Activated CD4-positive, alpha-beta memory T cell treated with anti-CD3 and anti-CD28 coated beads for 36 hours (primary cell): ENCODE measurements around the gene HSD17B3. TPM values are rescaled to one million over a fixed set of nuclear protein-coding genes. Genes with fewer than 3 reads are reported as not detected.

Experiments used
- CTCF ChIA-PET: fragments of 350-600 bp; sonication (Branson Sonifier 250); formaldehyde crosslinking; loops from one replicate; lab custom pipeline; 2021; ENCODE audit warnings: antibody characterized with exemption, inconsistent platforms; lab: Charles Lee
- POLR2A ChIA-PET: fragments of 350-600 bp; sonication (Branson Sonifier 250); formaldehyde crosslinking; loops from one replicate; lab custom pipeline; 2021; ENCODE audit warnings: antibody characterized with exemption; lab: Charles Lee
- DNase-seq: peaks from one replicate; pipeline ENCODE4 v3.0.0-alpha.2; 2020
- H3K27ac Mint-ChIP-seq: one replicate; pipeline ENCODE4 v1.8.0; 2021; ENCODE audit warnings: mixed read lengths
- H3K27me3 Mint-ChIP-seq: one replicate; pipeline ENCODE4 v1.8.0; 2021; ENCODE audit warnings: mixed read lengths
- H3K36me3 Mint-ChIP-seq: one replicate; pipeline ENCODE4 v1.8.0; 2021; ENCODE audit warnings: mixed read lengths
- H3K4me1 Mint-ChIP-seq: one replicate; pipeline ENCODE4 v1.8.0; 2021; ENCODE audit warnings: low read depth, mixed read lengths
- H3K4me3 Mint-ChIP-seq: one replicate; pipeline ENCODE4 v1.8.0; 2021; ENCODE audit warnings: mild to moderate bottlenecking, mixed read lengths
- H3K9me3 Mint-ChIP-seq: one replicate; pipeline ENCODE4 v1.8.0; 2021; ENCODE audit warnings: mixed read lengths
- intact Hi-C: fragments of 100-400 bp; cut with micrococcal nuclease; formaldehyde crosslinking; loops from one replicate; pipeline ENCODE4 v1.15.1; 2023
- total RNA-seq, 2 experiments: library from RNA; stranded (reverse); gene quantifications; one replicate each; pipeline ENCODE4 v1.2.3, GENCODE V29; 2021

The HSD17B3 gene
- total RNA-seq, 2 experiments from 2014 or later, result not detected

- intact Hi-C loops, result no loop called here
- no peak overlapping the region for H3K4me3 Mint-ChIP-seq
- H3K36me3 Mint-ChIP-seq, result peaks cover 2% of the 10 kb centered on the region
- CTCF ChIA-PET, result interaction anchor here (1.0 to 1.4 kb wide), 2 partner anchors 22 to 91 kb away, joined by 3 read pairs; no protein-coding TSS in a partner anchor
- H3K9me3 Mint-ChIP-seq, result peaks cover 9% of the 10 kb centered on the region
- H3K27ac Mint-ChIP-seq, result no peak overlapping the region
- H3K27me3 Mint-ChIP-seq, result peaks cover 45% of the 10 kb centered on the region
- POLR2A ChIA-PET, result no interaction called here
- no peak for DNase-seq
- H3K4me1 Mint-ChIP-seq, result peaks cover 16% of the 10 kb centered on the region
Measured at GRCh38 chr9:96222132-96222531, 79.8 kb downstream of the HSD17B3 start.

DNA sequence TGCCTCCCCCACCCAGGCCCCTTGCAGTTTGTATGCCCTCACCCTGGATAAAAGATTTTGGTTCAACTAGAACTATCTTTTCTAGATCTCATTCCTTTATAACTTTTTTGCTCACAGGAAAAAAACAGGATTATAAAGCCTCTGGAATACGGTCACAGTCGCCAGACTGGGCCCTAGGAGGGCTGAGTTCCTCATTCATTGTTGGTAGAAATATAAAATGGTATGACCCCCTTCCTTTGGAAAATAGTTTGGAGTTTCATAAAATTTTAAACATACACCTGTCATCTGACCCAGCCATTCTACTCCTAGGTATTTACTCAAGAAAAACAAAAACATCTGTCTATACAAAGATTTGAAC is 82.1 kb downstream of the HSD17B3 start:
- peaks cover 55% of the 10 kb centered on the region for H3K27me3 Mint-ChIP-seq
- intact Hi-C loops, result loop anchor here (5.0 to 10.0 kb wide), 3 partner anchors 97 to 495 kb away; no protein-coding TSS in a partner anchor
- no peak overlapping the region for H3K4me3 Mint-ChIP-seq

DNA sequence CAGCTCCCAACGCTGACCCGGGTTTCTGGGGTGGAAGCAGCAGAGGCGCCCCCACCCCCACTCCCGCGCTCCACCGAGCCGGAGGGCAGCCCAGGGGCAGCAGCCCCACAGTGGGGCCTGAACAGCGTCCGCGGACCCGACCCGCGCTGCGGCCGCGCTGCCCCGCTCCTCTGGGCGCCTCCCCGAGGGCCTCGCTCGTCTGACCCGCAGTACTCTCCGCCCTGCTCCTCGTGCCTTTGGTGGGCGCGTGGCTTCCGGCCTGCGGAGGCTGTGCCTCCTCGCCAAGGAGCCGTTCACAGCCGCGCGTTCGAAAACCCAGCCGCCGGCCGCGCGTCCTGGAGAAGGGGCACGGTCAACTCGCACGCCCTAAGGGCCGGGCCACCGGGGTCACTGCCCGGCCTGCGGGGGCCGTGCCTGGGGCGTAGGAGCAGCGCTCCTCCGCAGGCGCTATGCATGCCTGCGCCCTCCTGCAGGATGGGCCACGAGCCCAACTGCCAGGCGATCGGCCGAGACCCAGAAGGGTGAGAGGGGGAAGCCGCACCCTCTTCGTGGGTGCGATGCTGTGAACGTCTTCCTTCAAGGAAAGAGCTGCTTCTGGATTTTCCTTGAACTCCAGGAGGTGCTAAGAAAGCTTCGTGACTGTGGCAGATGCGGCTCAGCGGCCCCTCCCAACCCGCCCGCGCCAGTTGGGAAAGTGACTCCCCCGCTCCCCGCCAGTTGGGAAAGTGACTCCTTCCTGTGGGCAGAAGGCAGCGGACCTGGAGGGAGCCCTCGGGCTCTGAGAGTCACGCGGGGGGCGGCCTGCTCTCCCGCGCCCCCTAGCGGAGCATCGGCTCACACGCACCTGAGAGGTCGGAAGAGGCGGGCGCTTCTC is 82.7 kb downstream of the HSD17B3 start:
- POLR2A ChIA-PET, result no interaction called here
- H3K36me3 Mint-ChIP-seq, result peaks cover under 1% of the 10 kb centered on the region
- H3K27me3 Mint-ChIP-seq, result peaks cover 53% of the 10 kb centered on the region
- no peak overlapping the region for H3K4me3 Mint-ChIP-seq
- no peak overlapping the region for H3K27ac Mint-ChIP-seq
- peaks cover 6% of the 10 kb centered on the region for H3K9me3 Mint-ChIP-seq
- DNase-seq, result peak; percentile 50
- intact Hi-C loops, result loop anchor here (5.0 to 10.0 kb wide), 3 partner anchors 98 to 494 kb away; no protein-coding TSS in a partner anchor
- peaks cover 16% of the 10 kb centered on the region for H3K4me1 Mint-ChIP-seq
- CTCF ChIA-PET, result interaction anchor here (0.6 to 3.2 kb wide), 8 partner anchors 10 to 297 kb away, joined by 3 to 18 read pairs (median 4); no protein-coding TSS in a partner anchor

More for the DNA sequence above, 82.1 kb downstream of the HSD17B3 start:
- Mint-ChIP-seq H3K36me3 (peaks cover 2% of the 10 kb centered on the region), H3K27ac (no peak overlapping the region), H3K9me3 (peaks cover 9% of the 10 kb centered on the region), H3K4me1 (peaks cover 16% of the 10 kb centered on the region)
- CTCF ChIA-PET, result interaction anchor here (1.4 to 3.2 kb wide), 3 partner anchors 11 to 98 kb away, joined by 4 to 18 read pairs (median 5); no protein-coding TSS in a partner anchor
- POLR2A ChIA-PET, result no interaction called here
- DNase-seq, result no peak

DNA sequence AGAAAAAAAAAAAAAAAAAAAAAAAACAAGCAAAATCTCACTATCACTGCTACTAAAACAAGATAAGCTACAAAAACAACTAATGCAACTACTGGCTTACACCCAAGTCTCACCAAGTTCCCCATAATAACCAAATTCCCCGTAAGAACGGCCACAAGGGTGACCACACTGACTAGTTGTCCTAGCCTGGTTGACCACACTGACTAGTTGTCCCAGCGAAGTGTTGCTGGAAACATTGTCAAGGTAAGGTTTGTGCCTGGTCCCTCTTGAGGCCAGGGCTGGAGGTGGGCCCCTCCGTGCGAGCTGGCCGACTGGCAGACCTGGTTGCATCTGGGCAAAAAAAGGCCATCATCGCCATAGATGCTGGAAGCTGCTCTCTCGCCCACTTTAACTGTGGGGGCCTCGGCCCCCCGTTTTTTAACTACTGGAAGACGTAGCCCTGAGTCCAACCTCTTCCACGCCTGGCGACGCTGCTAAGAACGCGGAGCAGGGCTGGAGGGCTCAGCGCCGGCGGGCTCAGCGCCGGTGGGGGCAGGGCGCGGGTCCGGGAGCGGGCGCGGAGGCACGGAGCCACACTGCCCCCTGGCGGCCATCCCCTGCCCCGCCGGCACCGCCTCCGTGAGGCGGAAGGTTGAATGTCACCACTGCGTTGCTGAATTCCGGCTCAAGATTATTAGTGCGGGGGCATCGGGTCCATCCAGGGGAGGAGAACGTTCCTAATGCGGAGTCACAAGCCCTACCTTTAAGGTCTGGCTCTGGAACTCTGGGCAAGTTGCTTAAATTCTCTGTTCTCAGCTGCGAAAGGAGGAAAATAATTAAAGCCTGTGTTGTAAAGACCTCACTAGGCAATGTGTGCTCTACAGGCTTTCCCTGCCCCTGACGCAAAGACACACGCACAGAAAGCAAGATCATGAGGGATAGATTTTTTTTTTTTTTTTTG is 84.0 kb downstream of the HSD17B3 start:
- Mint-ChIP-seq H3K27me3 (peaks cover 52% of the 10 kb centered on the region), H3K9me3 (no peaks in the 10 kb centered on the region), H3K27ac (no peak overlapping the region), H3K4me3 (peak overlapping the region; percentile 48), H3K4me1 (peaks cover 16% of the 10 kb centered on the region), H3K36me3 (no peaks in the 10 kb centered on the region)
- ChIA-PET POLR2A (interaction anchor here (1.0 kb wide), 1 partner anchor 342 kb away, joined by 3 read pairs; the partner anchor contains the start of gene ERCC6L2), CTCF (interaction anchor here (0.6 to 3.2 kb wide), 25 partner anchors 9 to 1537 kb away, joined by 3 to 18 read pairs (median 3); no protein-coding TSS in a partner anchor)
- intact Hi-C loops, result loop anchor here (5.0 to 10.0 kb wide), 3 partner anchors 99 to 493 kb away; no protein-coding TSS in a partner anchor
- peak; percentile 77 for DNase-seq

DNA sequence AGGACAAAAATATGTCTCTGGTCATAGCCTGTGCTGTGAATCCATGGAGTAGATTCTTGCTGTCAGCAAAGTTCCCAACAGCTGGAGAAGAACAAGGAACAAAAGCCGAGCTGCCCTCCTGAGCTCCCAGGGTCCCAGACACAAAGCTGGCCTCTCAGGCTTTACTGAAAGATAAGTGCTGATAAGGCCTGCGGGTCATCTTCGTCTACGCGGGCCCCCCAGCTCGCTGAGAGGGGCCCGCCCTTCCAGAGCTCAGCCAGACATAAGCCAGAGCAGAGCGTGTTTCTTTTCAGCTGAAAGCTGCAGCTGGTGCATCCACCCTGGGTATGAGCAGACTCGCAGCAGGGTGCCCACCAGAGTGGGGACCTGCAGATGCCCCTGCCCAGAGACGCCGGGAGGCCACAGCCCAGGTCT is 84.7 kb downstream of the HSD17B3 start:
- H3K4me3 Mint-ChIP-seq, result no peak overlapping the region

DNA sequence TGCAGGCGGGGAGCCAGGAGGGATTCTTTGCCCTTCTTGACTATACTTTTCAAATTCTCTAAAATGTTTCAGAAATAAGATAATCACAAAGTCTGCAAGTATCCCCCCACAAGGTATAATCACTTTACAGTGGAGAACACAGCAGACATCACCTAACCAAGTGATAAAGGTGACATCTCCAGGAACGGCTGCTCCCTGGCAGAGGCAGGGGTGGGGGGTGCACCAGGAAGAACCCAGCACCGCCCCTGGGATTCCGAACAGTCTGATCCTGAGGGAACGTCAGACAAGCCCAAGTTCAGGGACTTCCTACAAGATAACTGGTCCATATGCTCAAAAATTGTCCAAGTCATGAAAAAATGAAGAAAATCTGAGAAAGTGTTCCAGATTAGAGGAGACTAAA is 85.4 kb downstream of the HSD17B3 start:
- Mint-ChIP-seq H3K4me1 (peaks cover 16% of the 10 kb centered on the region), H3K36me3 (no peaks in the 10 kb centered on the region), H3K27ac (no peak overlapping the region), H3K4me3 (no peak overlapping the region), H3K9me3 (no peaks in the 10 kb centered on the region), H3K27me3 (peaks cover 45% of the 10 kb centered on the region)
- intact Hi-C loops, result loop anchor here (5.0 to 10.0 kb wide), 3 partner anchors 101 to 492 kb away; no protein-coding TSS in a partner anchor
- CTCF ChIA-PET, result interaction anchor here (3.2 kb wide), 1 partner anchor 8 kb away, joined by 18 read pairs; no protein-coding TSS in a partner anchor
- POLR2A ChIA-PET, result no interaction called here
- DNase-seq, result no peak

More for the DNA sequence above, 84.7 kb downstream of the HSD17B3 start:
- Mint-ChIP-seq H3K4me1 (peaks cover 16% of the 10 kb centered on the region), H3K27me3 (peaks cover 51% of the 10 kb centered on the region), H3K27ac (no peak overlapping the region), H3K9me3 (no peaks in the 10 kb centered on the region), H3K36me3 (no peaks in the 10 kb centered on the region)
- intact Hi-C loops, result loop anchor here (5.0 to 10.0 kb wide), 3 partner anchors 100 to 492 kb away; no protein-coding TSS in a partner anchor
- CTCF ChIA-PET, result interaction anchor here (0.6 to 3.2 kb wide), 18 partner anchors 8 to 1536 kb away, joined by 3 to 18 read pairs (median 3); no protein-coding TSS in a partner anchor
- DNase-seq, result no peak
- POLR2A ChIA-PET, result interaction anchor here (1.0 kb wide), 1 partner anchor 342 kb away, joined by 3 read pairs; the partner anchor contains the start of gene ERCC6L2

DNA sequence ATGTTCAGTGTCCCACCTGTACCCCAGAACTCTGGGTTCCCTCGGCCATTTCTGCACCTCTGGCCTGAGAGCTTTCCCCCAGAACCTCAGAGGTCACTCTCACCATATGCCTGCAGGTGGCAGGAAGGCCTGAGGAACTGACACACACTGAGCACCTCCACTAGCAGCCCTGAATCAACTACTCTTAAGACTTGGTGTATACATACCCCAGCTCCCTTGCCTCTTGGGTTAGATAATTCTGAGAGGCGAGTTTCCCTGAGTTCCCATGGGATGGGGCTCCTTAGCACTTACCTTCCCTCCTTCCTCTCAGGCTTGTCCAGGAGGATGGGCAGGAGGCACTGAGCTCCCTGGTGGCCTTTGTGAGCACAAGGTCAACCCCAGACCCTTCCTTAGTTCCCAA is 86.1 kb downstream of the HSD17B3 start:
- Mint-ChIP-seq H3K36me3 (no peaks in the 10 kb centered on the region), H3K9me3 (no peaks in the 10 kb centered on the region), H3K27me3 (peaks cover 46% of the 10 kb centered on the region), H3K27ac (no peak overlapping the region), H3K4me3 (no peak overlapping the region), H3K4me1 (peaks cover 16% of the 10 kb centered on the region)
- DNase-seq, result no peak
- intact Hi-C loops, result loop anchor here (5.0 to 10.0 kb wide), 3 partner anchors 101 to 491 kb away; no protein-coding TSS in a partner anchor
- POLR2A ChIA-PET, result no interaction called here
- CTCF ChIA-PET, result interaction anchor here (0.7 to 1.1 kb wide), 2 partner anchors 291 to 489 kb away, joined by 3 to 4 read pairs; no protein-coding TSS in a partner anchor

- peaks cover 42% of the 10 kb centered on the region for H3K27me3 Mint-ChIP-seq
- H3K36me3 Mint-ChIP-seq, result no peaks in the 10 kb centered on the region
- ChIA-PET CTCF (no interaction called here), POLR2A (no interaction called here)
- no peak overlapping the region for H3K27ac Mint-ChIP-seq
- intact Hi-C loops, result loop anchor here (5.0 to 10.0 kb wide), 3 partner anchors 103 to 490 kb away; no protein-coding TSS in a partner anchor
- no peaks in the 10 kb centered on the region for H3K9me3 Mint-ChIP-seq
- H3K4me1 Mint-ChIP-seq, result peaks cover 16% of the 10 kb centered on the region
- DNase-seq, result no peak
- H3K4me3 Mint-ChIP-seq, result no peak overlapping the region
Measured at GRCh38 chr9:96214635-96215034, 87.3 kb downstream of the HSD17B3 start.

DNA sequence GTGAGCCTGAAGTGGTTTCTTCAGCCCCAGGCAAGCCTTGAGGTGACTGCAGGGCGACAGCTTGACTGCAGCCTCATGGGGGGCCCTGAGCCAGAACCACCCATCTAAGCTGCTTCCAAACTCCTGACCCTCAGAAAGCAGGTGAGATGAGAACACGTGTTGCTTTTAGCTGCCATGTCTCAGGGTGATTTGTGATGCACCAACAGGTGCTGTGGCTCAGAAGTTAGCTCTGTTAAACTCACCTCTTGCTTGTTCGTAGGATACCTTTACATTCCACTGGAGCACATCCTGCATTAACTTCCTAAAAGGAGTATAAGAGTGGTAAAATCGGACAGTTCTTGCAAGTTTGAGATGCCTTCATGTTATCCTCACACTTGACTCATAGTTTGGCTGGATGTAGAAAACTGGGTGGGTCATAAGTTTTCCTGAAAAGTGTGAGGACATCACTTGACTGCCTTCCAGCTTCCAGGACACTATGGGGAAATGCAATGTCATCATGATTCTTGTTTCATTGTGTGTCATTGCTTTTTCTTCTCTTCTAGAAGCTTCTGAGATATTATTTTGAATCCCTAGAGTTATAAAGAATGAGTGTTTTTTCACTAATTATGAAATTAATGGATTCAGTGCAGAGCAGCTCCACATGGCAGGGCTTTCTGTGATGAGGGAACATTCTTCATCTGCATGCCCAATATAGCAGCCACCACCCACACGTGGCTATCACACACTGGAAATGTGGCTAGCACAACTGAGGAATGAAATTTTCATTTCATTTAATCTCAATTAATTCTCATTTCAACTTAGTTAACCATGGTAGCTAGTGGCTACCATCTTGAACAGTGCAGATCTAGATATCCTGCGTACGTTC is 92.3 kb downstream of the HSD17B3 start:
- Mint-ChIP-seq H3K27ac (no peak overlapping the region), H3K4me1 (no peaks in the 10 kb centered on the region), H3K9me3 (no peaks in the 10 kb centered on the region), H3K27me3 (peaks cover 12% of the 10 kb centered on the region), H3K36me3 (no peaks in the 10 kb centered on the region), H3K4me3 (no peak overlapping the region)
- intact Hi-C loops, result loop anchor here (10.0 kb wide), 2 partner anchors 185 to 485 kb away; no protein-coding TSS in a partner anchor
- ChIA-PET POLR2A (no interaction called here), CTCF (interaction anchor here (2.4 kb wide), 1 partner anchor 9 kb away, joined by 18 read pairs; no protein-coding TSS in a partner anchor)
- no peak for DNase-seq

GRCh38 chr9:96206156-96206751 is 95.7 kb downstream of the HSD17B3 start:
- Mint-ChIP-seq H3K27ac (no peak overlapping the region), H3K36me3 (no peaks in the 10 kb centered on the region), H3K27me3 (peaks cover 8% of the 10 kb centered on the region), H3K4me1 (peaks cover 3% of the 10 kb centered on the region), H3K9me3 (no peaks in the 10 kb centered on the region), H3K4me3 (no peak overlapping the region)
- ChIA-PET CTCF (no interaction called here), POLR2A (no interaction called here)
- DNase-seq, result no peak
- intact Hi-C loops, result no loop called here
